HuH-7.5 (cell line): ENCODE results near the gene ROR2.
"Not testable (repeated sequence)": the region's sequence is repeated elsewhere in the genome, so short reads cannot be mapped to it uniquely, and the experiment has no call there.

Experiments
- DNase-seq: peaks from one replicate; pipeline ENCODE4 v3.0.0; 2011; ENCODE audit warnings: low spot score

ROR2 gene

GRCh38 chr9:91949946-91950664, at the start of gene ROR2:
TSS of gene ROR2 (minus strand) at chr9:91950228.
- DNase-seq = peak; percentile 57

GRCh38 chr9:91995000-91995655, 45.1 kb upstream of the ROR2 start:
- no peak for DNase-seq

GRCh38 chr9:91994422-91994821, 44.4 kb upstream of the ROR2 start:
- DNase-seq = no peak

DNA sequence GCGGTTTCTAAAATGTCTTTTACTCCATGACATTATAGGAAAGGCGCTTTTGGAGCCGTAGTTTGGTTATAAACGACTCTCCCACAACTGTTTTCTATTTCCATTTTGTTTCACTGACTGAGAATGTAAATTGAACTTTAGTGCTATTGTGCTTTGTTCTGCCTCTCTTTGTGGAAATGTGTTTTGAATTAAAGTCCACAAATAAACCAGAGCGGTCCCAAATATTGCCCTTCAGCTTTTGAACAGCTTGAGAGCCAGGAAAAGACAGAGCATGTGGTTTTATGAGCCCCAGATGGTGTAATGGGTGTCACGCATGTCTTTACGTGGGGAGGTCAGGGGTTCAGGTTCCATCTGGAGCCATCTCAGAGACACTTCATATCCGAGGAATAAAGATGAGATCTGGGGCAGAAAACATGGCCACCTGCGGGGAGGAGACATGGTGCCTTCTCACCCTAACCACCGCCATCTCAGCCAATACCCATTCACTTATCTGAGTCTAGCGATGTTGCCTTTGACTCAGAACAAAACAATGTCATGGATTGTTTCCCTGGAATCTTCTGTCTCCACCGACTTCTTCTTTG, 42.5 kb upstream of the ROR2 start:
- no peak for DNase-seq

DNA sequence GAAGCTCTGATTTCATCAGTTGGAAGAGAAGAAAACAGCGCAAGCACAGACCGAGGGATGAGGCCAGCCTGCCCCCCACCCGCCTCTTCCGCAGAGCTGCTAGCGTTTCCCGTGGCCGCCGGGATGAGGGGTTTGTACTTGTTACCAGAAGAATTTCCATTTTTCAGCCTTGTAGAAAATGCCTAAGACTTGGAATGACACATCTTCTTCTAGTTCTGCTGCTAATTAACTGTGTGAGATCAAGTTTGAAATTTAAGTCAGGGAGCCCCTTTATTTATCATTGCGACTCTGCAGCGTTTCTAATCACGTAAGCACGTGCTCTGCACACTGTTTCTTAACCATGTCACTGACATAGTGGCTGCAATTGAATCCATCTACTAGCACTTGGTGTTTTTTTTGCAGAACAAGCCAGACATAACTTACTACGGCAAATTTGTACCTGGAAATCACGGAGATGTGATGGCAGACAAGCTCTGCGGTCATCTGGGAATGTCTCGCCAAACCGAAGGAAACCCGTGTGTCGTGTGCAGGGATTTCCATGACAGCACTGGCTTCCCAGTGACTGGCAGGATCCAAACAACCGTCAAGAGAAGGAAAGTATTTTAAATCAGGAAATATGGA, 41.8 kb upstream of the ROR2 start:
- DNase-seq = no peak

DNA sequence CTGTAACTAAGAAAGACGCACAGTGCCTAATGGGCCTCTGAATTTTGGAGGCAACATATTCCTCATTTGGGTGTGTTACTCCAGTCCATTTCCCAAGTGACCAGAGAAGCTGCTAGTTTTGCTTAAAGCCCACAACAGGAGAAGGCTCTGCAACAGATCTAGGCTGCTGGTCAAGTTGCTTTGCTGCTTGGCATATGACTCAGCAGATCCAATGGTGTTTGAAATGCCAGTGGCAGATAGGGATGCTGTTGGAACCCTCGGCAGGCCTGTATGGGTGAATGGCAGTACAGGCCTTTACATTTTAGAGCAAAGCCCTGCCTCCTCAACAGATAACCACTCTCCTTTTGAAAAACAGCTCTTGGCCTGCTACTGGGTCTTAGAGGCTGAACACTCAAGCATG, 36.2 kb upstream of the ROR2 start:
- no peak for DNase-seq

DNA sequence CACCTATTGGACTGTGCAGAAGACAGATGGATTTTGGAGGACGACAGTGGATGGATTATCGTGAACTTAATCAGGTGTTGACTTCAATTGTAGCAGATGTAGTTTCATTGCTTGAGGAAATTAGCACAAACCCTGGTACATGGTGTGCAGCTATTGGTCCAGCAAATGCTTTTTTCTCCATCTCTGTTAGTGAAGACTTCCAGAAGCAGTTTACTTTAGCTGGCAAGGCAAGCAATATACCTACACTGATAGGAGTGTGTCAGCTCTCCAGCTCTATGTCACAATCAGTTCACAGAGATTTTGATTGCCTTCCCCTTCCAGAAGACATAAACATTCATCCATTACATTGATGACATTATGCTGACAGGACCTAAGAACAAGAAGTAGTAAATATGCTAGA, 35.7 kb upstream of the ROR2 start:
- no peak for DNase-seq

DNA sequence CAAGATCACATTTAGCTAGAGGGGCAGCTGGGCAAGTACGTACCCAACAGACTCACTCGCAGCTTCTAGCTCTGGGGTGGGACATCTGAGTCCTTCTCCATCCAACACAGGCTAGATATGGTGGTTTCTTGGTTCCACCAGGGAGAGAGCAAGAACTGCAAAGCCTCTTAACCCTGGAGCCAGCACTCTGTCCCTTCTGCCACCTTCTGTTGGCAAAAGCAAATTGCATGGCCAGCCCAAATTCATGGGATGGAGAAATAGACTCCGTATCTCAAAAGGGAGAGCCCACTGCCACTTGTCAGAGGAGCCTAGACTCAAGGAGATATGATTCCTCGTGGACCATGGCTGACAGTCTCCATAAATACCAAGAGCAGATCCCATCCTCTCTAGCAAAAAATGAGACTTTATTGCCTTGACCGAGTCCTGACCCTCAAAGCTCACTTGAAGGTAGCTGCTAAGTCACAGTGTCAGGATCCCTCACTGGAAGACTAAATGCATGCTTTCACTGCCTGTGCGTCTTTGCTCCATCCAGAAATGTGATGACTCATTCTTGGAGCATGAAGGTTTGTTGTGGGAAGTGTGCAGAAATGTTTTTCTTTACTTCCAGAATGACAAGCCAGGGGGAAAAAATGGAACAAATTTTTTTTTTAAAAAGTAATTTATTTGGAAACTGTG, 28.8 kb upstream of the ROR2 start:
- no peak for DNase-seq

- not testable (repeated sequence) for DNase-seq
Measured at GRCh38 chr9:91975254-91975653, 25.2 kb upstream of the ROR2 start.

- no peak for DNase-seq
Measured at GRCh38 chr9:91972711-91973110, 22.7 kb upstream of the ROR2 start.

GRCh38 chr9:91972076-91972626, 22.1 kb upstream of the ROR2 start:
- DNase-seq = no peak

DNA sequence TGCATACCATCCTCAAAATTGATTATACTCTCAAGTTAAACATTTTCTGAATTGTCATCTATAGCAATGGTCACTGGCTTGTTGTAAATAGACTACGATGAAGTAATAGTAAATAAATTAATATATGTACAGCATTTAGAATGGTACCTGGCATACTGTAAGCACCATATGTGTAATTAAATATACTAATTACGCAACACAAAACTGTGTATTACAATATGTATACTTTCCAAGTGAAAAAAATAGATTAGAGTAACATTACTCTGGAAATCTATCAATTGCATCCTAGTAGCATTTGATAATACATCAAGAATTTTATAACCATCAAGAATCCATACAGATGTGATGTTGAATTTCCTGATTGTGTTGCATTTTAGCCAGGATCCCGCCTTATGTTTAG, 17.2 kb upstream of the ROR2 start:
- DNase-seq = no peak

DNA sequence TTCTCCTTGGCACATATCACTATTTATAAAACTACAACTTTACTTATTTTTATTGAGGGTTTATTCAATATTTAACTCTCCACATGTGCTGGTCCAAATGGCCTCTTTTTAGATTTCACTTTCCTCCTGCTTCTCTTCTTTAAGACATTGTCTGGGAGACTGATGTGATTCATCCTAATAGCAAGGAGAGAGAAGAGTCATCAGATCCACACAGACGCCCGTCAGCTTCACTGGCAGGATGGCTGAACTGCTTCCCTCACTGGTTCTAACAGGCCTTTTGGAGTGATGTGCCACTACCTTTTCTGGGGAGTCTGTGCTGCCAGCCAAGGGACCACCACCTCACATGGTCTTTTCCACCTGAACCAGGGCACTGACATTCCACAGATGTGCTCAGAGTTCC, 16.5 kb upstream of the ROR2 start:
- DNase-seq = no peak

DNA sequence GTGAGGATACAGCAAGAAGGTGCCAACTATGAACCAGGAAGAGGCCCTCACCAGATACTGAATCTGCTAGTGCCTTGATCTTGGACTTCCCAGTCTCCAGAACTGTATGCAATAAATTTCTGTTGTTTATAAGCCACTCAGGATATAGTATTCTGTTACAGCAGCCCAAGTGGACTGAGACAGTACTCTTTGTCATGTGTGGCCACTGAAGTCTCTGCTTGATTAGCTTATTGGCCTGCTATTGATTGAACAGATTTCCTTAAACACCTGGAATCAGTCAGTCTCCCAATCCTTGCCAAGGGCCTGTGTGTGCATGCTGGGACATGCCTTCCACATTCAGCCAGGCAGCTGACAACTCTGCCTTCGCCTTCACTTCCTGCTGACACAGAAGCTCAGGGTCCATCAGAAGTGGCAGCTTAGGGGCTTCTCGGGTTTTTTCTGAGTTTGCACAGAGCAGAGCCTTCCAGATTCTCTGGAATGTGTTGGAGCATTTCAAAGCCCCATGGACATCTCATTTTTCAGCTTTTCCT, 13.7 kb upstream of the ROR2 start:
- no peak for DNase-seq

DNA sequence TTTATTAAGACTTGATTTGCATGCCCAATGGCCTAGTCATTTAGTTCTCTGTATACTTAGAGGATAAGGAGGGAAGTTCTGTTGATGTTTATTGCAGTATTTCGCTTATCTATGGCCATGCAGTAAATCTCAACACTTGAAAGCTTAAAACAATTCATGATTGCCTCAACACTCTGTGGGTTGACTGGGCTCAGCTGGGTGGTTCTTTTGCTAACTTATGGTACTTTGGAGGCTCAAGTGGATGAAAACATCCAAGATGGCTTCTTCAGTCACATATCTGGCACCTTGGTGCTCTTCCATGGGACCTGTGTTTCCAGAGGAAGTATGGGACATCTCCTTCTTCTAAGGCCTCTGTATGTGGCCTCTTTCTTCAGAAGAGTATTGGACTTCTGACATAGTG, 10.3 kb upstream of the ROR2 start:
- DNase-seq = no peak

DNA sequence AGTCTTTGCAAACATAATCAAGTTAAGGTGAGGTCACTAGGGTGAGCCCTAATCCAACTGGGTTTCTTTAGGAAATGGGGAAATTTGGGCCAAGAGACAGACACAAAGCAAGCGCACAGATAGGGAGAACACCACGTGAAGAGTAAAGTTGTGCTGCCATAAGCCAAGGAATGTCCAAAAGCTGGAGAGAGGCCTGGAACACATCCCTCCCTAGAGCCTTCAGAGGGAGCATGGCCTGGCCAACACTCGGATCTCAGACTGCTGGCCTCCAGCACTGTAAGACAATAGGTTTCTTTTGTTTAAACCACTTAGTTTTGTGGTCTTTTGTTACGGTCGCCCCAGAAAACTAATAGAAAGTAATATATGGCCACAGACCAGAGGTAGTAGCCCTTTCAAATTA, 8.1 kb upstream of the ROR2 start:
- DNase-seq = no peak

GRCh38 chr9:91954841-91955471, 4.9 kb upstream of the ROR2 start:
- peak; percentile 59 for DNase-seq

DNA sequence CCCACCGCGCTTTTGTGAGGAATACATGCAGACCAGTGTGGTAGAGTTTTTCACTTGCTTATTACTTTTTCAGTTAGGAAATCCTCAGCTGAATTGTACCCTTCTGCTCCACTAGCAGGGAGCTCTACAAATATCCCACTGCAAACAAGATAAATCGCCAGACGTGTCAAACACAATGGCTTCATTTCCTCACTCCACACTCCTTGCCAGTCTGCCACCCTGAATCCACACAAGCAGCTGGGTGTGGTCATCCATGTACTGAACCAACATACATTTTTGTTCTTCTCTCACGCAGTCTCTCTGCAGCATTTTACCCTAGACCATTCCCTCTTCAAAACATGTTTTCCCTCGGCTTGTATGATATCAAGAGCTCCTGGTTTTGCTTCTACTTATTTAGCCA, 3.7 kb upstream of the ROR2 start:
- no peak for DNase-seq

- no peak for DNase-seq
Measured at GRCh38 chr9:91951944-91952520, 2.0 kb upstream of the ROR2 start.

DNA sequence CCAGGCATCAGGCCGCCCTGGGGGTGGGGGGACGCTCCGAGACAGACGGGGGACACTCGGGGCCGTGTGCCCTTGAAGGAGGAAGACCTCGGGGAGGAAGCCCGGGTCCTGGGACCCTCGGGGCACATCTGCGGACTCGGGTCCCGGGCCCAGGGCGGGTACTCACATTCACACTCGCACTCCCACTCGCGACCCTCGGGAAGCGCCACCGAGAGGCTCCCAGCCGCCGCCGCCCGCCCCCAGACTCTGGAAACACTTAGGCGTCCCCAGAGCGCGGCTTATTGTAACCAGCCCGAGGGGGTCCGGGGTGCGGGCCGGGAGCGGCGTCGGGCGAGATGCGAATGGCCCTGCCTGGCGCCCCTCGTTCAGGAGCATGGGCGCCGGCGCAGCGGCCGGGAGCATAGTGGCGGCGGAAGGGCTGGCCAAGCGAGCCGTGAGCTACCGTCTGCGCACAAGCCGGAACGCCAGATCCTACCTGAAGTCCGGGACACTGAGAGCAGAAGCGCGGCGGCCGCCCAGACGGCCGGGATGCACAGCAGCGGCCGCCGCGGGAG, 559 bp downstream of the ROR2 start:
- DNase-seq = no peak
